ENCODE measurements around the gene ZCCHC3. TPM values are rescaled to one million over a fixed set of nuclear protein-coding genes. Genes with fewer than 3 reads are reported as not detected.
A peak's percentile ranks its signal among the peaks of the same experiment; 100 is the strongest.

ZCCHC3 gene
- total RNA-seq, 1 donor from 2014 or later = 22.4 TPM

GRCh38 chr20:275791-276190 lies 21.6 kb upstream of the ZCCHC3 start:
- no peak overlapping the region for H3K4me3 Mint-ChIP-seq (ENCODE audit: unreplicated experiment)

GRCh38 chr20:276620-277495 lies 20.5 kb upstream of the ZCCHC3 start:
- H3K4me3 Mint-ChIP-seq (ENCODE audit: unreplicated experiment) = no peak overlapping the region
- no peak for TF ChIP-seq CTCF (IDR thresholded peaks at IDR 0.05)

More at GRCh38 chr20:275791-276190, 21.6 kb upstream of the ZCCHC3 start:
- H3K27me3 Mint-ChIP-seq (ENCODE audit: unreplicated experiment) = no peaks in the 10 kb centered on the region
- H3K9me3 Mint-ChIP-seq (ENCODE audit: unreplicated experiment) = no peaks in the 10 kb centered on the region
- DNase-seq (ENCODE audit: extremely low spot score, unreplicated experiment) = peak; percentile 49
- no peak for TF ChIP-seq CTCF (IDR thresholded peaks at IDR 0.05)
- no peaks in the 10 kb centered on the region for H3K4me1 Mint-ChIP-seq (ENCODE audit: unreplicated experiment)
- H3K27ac Mint-ChIP-seq (ENCODE audit: unreplicated experiment) = no peak overlapping the region
- peaks cover 27% of the 10 kb centered on the region for H3K36me3 Mint-ChIP-seq (ENCODE audit: unreplicated experiment)

GRCh38 chr20:277496-277781 lies 19.9 kb upstream of the ZCCHC3 start:
- Mint-ChIP-seq H3K9me3 (ENCODE audit: unreplicated experiment) (no peaks in the 10 kb centered on the region), H3K4me3 (ENCODE audit: unreplicated experiment) (no peak overlapping the region), H3K27ac (ENCODE audit: unreplicated experiment) (no peak overlapping the region), H3K36me3 (ENCODE audit: unreplicated experiment) (peaks cover 28% of the 10 kb centered on the region), H3K27me3 (ENCODE audit: unreplicated experiment) (no peaks in the 10 kb centered on the region), H3K4me1 (ENCODE audit: unreplicated experiment) (no peaks in the 10 kb centered on the region)
- DNase-seq (ENCODE audit: extremely low spot score, unreplicated experiment) = no peak
- TF ChIP-seq CTCF (IDR thresholded peaks at IDR 0.05) = no peak

More at GRCh38 chr20:276620-277495, 20.5 kb upstream of the ZCCHC3 start:
- peaks cover 28% of the 10 kb centered on the region for H3K36me3 Mint-ChIP-seq (ENCODE audit: unreplicated experiment)
- H3K4me1 Mint-ChIP-seq (ENCODE audit: unreplicated experiment) = no peaks in the 10 kb centered on the region
- no peak for DNase-seq (ENCODE audit: extremely low spot score, unreplicated experiment)
- no peak overlapping the region for H3K27ac Mint-ChIP-seq (ENCODE audit: unreplicated experiment)
- H3K27me3 Mint-ChIP-seq (ENCODE audit: unreplicated experiment) = no peaks in the 10 kb centered on the region
- no peaks in the 10 kb centered on the region for H3K9me3 Mint-ChIP-seq (ENCODE audit: unreplicated experiment)

GRCh38 chr20:278181-278580 lies 19.2 kb upstream of the ZCCHC3 start:
- peak; percentile 36 for DNase-seq (ENCODE audit: extremely low spot score, unreplicated experiment)
- Mint-ChIP-seq H3K4me1 (ENCODE audit: unreplicated experiment) (no peaks in the 10 kb centered on the region), H3K9me3 (ENCODE audit: unreplicated experiment) (no peaks in the 10 kb centered on the region), H3K27me3 (ENCODE audit: unreplicated experiment) (no peaks in the 10 kb centered on the region), H3K27ac (ENCODE audit: unreplicated experiment) (no peak overlapping the region), H3K36me3 (ENCODE audit: unreplicated experiment) (peaks cover 28% of the 10 kb centered on the region), H3K4me3 (ENCODE audit: unreplicated experiment) (no peak overlapping the region)
- TF ChIP-seq CTCF (IDR thresholded peaks at IDR 0.05) = no peak

- peak; percentile 81 for DNase-seq (ENCODE audit: extremely low spot score, unreplicated experiment)
- no peak for TF ChIP-seq CTCF (IDR thresholded peaks at IDR 0.05)
- Mint-ChIP-seq H3K4me3 (ENCODE audit: unreplicated experiment) (no peak overlapping the region), H3K27ac (ENCODE audit: unreplicated experiment) (no peak overlapping the region), H3K27me3 (ENCODE audit: unreplicated experiment) (no peaks in the 10 kb centered on the region), H3K36me3 (ENCODE audit: unreplicated experiment) (peaks cover 29% of the 10 kb centered on the region), H3K9me3 (ENCODE audit: unreplicated experiment) (no peaks in the 10 kb centered on the region), H3K4me1 (ENCODE audit: unreplicated experiment) (no peaks in the 10 kb centered on the region)
These were observed 18.5 kb upstream of the ZCCHC3 start for GRCh38 chr20:278607-279571.

Measured in osteocyte (in vitro differentiated cells).